HG02759 (cell line): ENCODE results near the gene TADA2B.

ENCODE experiments used
- ATAC-seq: cut with Tn5 transposase; IDR thresholded peaks from one replicate; pipeline ENCODE4 v1.9.1; 2021; ENCODE audit warnings: mild to moderate bottlenecking, moderate library complexity; ENCODE audit not compliant: unreplicated experiment

TADA2B gene, protein sequence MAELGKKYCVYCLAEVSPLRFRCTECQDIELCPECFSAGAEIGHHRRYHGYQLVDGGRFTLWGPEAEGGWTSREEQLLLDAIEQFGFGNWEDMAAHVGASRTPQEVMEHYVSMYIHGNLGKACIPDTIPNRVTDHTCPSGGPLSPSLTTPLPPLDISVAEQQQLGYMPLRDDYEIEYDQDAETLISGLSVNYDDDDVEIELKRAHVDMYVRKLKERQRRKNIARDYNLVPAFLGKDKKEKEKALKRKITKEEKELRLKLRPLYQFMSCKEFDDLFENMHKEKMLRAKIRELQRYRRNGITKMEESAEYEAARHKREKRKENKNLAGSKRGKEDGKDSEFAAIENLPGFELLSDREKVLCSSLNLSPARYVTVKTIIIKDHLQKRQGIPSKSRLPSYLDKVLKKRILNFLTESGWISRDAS

DNA sequence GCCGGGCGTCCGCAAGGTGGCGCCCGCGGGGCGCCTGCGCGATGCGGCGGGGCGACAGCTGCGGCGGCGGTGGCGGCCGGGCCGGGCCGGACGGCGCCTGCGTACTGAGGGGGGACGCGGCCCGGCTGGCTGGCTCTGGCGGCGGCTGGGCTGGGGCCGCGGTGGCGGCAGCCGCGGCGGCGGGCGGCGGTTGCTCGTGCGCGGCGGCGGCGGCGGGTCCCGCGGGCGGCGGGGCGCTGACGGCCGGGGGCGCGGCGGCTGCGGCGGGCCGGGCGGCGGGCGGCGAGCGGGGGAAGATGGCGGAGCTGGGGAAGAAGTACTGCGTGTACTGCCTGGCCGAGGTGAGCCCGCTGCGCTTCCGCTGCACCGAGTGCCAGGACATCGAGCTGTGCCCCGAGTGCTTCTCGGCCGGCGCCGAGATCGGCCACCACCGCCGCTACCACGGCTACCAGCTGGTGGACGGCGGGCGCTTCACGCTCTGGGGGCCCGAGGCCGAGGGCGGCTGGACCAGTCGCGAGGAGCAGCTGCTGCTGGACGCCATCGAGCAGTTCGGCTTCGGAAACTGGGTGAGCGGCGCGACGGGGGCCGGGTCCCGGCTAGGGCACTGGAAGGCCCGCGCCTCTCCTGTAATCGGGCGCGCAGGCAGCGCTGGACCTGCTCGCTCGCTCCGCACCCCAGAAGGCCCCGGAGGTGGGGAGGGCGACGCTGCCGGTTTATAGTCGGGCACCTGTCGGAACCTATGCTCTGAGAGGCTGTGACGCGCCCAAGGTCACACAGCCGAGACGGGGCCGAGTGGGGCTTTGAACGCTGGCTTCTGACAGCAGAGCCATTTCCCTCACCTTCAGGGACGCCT lies at the start of gene TADA2B:
Gene TADA2B, plus strand, starts transcription at position 89 of the 853 bp plus-strand sequence. Its CDS starts 208 bp downstream, at position 297.
- ATAC-seq, result peak; percentile 30

DNA sequence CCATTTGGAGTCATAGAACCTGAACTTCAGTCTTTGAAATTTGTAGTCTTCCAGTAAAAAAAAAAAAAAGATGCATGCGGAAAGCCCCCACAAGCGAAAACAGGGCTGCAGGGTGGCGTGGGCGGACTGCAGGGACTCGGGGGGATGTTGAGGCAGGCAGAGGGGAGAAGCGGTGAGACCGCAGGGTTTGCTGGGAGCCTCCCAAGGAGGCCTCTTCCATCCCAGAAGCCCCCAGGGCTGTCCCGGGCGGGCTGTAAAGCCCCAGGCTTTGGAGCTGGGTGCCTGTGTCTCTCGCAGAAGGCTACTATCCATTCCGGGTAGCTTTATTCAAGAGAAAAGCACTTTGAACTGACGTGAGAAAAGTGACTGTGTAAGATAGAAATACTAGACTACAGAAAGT lies 46.7 kb upstream of the TADA2B start:
- ATAC-seq, result no peak

DNA sequence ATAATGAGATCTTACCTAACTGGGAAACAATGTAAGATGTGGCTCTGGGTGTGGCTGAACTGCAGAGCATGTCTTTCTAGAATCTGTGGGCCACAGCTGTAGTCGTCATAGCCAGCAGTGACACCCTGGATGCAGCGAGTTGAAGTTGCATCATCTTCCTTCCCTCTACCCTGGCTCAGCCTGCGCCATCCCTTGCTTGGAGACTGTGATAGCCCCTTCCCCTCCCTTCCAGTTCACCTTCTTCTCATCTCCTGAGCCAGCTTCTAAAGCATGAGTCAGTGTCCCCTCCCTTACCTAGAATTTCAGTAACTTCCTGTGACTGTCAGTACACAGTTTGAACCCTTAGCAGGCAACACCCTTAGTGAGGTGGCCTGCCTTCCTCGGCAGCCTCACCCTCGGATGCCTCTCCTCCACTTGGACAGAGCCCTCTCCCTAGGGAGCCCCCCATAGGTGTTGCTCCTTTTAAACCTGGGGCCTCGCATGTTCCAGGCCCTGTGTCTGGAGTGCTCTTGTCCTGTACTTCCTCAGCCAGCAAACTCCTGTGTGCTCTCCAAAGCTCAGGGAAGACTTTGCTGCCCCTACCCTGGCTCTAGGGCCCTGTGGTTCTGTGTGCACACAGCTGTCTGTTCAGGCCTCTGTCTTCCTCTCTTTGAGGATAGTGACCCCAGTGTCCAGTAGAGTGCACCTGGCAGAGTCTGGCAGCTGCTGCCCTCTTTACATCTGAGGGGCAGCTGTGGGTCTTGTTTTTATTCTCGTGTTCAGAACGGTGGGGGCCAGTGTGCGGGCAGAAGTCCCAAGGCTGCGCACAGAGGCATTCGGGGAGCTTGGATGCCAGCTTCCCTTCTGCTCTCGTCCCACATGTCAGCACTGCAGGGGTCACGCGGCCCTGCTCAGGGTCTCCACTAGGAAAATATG lies 43.7 kb upstream of the TADA2B start:
- no peak for ATAC-seq

DNA sequence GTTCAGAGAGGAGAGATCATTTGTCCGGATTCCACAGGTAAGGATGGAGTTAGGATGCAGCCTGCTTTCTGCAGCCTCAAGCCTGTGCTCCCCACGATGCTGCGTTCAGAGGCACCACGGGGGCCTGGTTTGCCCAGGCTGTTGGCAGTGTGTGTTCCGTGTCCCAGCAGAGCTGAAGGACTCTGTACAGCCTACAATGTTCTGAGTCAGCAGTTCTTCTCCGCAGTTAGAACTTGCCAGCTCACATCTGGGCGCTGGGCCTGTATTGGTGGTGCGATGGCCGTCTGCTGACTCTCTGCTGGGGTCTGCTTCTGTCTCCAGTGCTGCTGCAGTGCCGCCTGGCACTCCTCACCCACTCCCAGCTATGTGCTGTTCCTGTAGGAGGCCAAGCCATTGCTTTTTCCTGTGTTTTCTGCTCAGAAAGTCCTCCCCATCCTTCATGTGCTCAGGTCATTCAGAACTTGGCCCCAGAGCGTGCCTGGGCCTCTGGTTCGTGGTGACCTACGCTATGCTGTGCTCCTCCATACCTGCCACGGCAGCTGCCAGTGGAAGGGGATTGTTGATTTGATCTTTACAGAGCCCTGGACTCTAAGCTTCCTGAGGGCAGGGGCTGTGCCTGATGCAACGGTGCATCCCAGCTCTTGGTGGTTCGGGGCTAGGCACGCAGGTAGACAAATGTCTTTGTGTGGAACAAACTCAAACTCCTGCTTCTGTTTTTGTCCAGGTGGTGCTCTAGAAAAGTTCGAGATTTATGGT lies 42.6 kb upstream of the TADA2B start:
- no peak for ATAC-seq

DNA sequence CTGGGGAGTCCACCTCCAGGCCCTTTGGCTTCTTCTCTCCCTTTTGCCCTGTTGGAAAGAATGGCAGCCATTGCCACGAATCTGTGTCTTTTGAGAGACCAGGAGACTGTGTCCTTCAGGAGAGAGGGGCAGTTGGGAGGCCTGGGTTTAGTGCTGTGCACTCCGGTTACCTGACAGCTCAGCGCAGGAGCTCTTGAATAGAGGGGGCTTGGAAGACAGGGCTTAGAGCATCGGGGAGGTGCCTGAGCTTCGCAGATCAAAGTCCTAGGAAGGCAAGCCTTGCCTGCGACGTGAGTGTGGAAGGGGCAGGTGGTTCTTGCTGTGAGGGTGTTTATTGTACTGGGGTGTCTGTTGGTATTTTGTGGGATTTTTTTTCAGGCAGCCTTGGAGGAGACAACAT lies 41.9 kb upstream of the TADA2B start:
- ATAC-seq, result no peak

DNA sequence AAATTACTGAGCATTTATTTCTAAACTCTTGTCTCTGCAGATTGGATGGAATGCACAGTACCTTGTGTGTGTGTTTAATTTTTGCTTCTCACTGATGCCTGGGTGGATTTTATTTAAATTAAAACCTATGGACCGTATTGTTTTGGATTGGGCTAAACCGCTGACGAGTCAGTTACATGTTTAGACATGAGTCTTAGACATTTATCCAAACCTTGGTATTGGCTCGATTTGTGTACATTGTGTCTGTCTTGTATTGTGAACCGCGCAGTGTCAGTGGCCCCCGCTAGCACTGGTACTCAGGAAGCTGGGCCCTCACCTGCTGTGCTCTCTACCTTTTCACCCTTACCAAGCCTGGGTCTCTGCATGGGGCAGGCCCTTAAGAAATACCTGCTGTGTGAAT lies 40.8 kb upstream of the TADA2B start:
- ATAC-seq, result no peak

DNA sequence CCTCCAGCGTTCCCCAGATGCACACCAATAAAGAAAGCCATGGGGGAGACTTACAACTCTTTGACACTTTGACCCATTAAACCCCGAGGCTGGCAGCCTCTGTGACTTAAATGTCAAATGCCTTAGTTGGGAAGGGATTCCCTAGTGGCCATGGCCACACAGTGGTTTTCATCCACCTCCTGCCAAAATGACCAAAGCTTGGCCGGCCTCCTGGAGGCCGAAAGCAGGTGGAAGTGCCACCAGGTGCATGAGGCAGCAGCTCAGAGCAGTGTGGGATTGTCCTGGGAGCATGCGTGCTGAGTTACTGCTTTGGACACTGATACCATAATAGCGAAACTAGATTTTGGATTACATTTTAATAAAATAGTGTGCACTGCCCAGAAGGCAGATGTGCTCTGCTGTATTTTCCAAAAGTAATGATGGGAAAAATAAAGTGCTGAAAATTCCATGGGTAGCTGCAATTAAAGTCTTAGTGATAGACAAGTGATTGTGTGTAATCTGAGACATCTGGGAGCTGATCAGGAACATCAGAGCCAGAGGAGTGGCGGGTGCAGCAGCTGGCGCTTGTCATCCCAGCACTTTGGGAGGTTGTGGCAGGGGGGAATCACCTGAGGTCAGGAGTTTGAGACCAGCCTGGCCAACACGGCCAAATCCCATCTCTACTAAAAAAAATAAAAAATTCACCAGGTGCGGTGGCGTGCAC lies 39.8 kb upstream of the TADA2B start:
- ATAC-seq, result no peak

DNA sequence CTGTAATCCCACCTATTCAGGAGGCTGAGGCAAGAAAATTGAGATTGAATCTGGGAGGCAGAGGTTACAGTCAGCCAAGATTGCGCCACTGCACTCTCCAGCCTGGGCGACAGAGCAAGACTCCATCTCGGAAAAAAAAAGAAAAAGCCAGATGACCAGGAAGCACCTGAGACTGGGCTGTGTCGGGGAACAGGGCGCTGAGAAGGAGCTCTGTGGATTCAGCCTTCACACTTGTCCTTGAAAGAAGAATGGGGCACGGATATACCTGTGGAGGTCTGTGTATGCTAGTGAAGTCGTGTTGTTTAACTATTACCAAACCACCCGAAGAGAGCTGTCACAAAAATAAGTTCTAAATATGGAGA lies 39.3 kb upstream of the TADA2B start:
- ATAC-seq, result no peak

DNA sequence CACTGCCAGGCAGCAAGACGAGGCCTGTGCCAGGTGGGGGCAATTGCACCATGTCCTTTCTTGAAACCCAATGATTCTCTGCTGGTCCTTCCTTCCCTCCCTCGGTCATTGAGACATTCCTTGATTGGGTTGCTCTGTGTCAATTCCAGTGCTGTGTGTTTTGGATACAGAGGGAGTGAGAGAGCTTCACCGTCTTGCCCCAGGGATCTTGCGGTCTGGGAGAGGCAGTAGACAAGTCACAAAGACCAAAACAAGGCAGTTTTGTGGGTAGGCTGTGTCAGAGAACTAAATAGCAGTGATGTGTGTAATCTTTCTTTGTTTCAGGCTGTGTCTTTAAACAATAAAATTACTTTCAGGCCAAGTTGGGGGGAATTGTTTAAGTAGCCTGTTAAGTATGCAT lies 38.8 kb upstream of the TADA2B start:
- no peak for ATAC-seq

DNA sequence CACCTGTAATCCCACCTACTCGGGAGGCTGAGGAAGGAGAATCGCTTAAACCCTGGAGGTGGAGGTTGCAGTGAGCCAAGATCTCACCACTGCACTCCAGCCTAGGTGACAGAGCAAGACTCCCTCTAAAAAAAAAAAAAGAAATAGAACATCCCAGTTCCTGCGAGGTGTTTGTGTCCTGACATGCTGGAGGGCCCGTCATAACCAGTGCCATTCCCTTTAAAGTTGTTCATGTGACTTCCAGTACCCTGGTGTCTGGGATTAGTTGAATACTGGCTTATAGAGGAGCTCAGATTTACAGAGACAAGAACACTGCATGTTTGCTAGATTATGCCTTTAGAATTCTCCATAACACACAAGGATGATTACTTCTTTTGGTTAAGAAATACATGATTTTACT lies 37.6 kb upstream of the TADA2B start:
- ATAC-seq, result no peak

DNA sequence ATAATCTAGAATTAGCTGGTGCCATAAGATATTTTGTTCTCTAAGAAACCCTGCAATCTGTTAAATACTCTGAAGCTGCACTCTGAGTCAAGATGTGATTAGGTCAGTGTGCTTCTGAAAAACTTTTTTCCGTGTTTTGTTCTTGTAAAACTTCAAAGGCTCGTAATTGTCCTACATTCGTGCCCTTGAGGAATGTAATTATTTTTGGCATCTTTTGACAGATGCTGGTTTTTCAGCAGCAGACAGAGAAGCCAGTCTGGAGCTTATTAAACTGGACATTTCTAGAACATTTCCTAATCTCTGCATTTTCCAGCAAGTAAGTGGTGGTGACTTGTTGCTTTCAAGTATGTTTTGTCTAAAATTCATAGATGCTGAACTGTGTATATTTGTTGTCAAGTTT lies 36.8 kb upstream of the TADA2B start:
- ATAC-seq, result no peak

DNA sequence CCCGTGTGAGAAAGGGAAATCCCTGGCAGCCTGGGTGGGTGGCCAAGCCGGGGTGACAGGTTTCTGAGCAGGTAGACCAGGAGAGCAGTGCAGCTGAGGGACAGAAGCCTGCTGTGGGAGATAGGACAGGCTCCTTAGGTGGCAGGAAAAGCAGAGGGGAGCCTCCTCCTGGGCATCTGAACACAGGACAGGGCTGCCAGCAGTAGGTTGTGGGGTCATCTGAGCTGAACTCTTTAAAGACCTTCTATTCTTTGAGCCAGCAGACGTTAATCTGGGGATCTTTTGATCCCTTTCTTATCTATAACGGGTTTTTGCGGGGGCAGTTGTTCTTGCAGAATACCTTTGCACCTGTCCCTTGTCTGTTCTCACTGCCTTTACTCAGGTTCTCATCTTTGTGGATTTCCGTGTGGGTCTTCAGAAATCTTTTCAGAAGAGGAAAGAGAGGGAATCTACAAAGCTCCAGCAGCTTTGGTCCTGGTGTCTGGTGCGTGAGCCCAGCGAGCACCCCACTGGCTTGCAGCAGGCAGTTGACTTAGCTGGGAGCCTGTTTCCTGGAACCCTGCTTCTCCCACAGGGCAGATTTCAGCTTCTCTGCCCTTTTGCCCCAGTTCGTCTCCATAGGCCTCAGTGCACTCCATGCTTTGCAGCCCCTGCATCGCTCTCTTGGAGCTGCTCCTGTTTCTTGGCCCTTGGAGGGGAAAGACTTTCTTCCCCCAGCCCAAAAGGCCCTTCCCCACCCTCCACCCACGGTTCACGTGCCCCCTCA lies 35.8 kb upstream of the TADA2B start:
- ATAC-seq, result no peak

DNA sequence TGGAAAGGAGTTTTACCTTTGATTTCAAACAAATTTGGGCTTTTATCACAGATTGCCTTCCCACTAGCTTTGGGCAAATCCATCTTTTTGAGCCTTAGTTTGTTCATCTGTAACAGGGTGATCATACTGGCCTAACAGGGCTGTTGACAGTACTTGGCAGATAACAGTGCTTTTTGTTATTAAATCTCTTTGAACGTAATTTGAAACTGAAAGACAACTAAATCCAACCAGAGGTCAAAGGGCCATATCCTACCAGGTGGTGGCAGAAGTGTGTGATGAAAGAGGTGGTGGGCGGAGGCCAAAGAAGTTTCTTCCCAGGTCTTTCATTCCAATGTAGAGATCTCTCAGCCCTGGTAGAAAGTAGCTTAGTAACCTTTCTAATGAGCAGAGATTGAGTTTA lies 35.2 kb upstream of the TADA2B start:
- no peak for ATAC-seq

DNA sequence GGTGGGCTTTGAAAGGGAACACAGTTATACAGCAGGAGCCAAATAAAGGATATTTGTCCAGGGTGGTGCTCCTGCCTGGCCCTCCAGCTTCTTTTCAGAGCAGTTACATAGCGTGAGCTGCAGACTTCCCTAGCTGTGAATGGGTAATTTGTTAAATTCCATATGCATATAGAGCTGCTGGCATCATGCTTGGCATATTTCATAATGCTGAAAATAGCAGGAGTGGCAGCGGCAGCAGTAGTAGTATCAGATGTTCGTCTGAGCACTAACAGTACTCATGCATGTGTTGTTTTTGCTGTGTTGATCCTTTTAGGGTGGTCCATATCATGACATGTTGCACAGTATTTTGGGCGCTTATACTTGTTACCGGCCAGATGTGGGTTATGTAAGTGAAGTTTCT lies 33.6 kb upstream of the TADA2B start:
- no peak for ATAC-seq

DNA sequence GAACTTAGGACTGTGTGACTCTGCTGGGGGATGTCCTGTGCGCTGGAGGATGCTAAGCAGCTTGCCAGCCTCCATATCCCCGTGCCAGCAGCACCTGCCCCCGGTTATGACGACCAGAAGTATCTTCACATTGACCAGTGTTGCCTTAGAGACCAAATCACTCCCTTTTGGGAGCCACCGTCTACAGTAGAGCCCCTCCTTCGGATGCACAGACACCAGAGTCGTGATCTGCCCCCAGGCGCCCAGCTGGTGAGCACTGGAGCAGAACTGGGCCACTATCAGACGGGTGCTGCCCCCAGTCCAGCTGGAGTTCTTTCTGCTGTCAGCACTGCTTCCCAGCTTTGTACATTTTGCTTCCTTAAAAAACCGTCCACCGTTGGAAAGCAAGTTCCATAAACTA lies 30.0 kb upstream of the TADA2B start:
- peak; percentile 41 for ATAC-seq

DNA sequence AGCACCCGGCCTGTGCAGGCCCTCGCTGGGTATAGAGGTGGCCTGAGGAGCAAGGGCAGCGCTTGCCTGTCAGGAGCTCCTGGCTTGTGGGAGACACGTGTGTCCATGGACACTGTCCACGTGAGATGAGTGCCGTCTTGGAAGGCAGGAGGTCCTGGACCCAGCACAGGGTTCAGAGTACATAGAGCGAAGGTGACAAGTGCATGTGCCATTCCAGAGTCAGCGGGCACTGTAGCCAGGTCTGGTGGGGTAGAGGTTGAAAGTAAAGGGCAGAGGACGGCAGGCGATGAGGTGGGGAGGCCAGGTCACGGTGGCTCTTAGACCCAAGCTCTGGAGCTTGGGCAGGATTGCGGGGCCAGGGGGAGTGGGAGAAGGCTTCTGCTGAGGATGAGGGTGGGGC lies 28.4 kb upstream of the TADA2B start:
- no peak for ATAC-seq

DNA sequence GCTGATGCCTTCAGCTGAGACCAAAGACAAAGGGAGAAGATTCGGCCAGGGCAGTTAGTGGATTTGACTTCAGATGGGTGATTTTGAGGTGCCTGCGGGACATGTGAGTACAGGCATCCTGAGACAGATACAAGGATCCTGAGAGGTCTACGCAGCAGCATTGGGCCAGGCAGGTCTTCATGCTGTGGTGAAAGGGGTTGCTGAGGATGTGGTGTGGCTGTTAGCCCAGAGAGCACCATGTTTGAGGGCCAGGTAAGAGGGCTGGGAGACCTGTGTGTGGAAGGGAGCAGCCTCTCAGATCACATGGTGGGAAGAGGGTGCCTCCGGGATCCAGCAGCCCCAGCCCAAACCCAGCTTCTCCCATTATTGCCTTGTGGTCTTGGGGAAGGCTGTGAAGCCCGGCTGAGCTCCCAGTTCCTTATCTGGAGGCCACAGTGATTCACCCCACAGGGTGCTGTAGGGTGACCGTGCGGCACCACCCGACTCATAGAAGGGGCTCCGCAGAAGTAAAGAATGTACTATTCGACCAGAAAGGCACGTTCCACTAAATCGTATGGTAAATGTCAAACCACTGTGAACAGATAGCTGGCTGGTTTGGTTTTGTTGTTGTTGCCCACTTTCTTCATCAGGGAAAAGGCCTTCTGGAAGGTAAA lies 27.7 kb upstream of the TADA2B start:
- ATAC-seq, result no peak

DNA sequence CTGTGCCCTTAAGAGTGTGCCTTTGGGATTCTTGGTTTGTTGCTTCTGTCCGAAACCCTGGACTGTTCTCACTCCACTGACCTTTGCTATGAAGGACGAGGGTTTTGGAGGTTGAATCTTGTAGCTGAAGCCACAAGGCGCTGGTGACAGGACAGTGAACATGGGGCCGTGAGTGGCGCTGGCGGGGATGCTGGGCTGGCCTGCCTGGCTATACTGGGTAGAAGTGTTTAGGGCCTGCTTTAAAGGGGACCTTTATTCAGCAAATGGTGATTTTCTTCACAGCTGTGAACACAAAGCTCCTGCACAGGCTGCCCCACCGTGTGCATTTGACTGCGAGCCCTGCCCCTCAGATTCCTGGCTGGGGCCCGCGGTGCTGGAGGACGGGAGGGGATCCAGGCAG lies 27.1 kb upstream of the TADA2B start:
- no peak for ATAC-seq

DNA sequence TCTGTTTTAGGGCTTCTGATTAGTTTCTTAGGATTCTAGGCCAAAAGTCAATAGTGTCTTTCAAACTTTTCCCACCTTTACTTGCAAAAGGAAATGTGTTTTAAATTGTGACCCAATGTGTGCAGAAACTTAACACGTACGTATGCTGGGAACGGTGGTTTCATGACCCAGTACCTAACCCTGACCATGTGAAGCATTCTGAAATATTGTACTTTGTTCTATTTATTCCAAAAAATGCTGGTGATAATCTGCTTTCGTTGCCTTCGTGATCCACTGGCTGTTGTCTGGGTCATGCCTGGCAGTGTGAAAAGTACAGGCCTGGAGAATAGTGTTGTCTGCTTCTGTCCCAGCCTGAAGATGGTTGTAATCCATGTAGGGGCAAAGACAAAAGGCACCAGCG lies 26.7 kb upstream of the TADA2B start:
- ATAC-seq, result no peak
